Measurements from ENCODE around the gene GPR4. TPM values are rescaled to one million over a fixed set of nuclear protein-coding genes. Genes with fewer than 3 reads are reported as not detected.
A peak's percentile ranks its signal among the peaks of the same experiment; 100 is the strongest.

GPR4 gene
- total RNA-seq, 6 experiments from 2014 or later: 3.7 to 16.8 (median 13.3) TPM

- peaks cover 5% of the 10 kb centered on the region; the same call in 1 of the 2 replicates for H3K36me3 Mint-ChIP-seq (ENCODE audit: low read depth)
- no peak overlapping the region for H3K4me3 Mint-ChIP-seq
- no peak for TF ChIP-seq CTCF (IDR thresholded peaks at IDR 0.05)
- no peak for DNase-seq
- H3K9me3 Mint-ChIP-seq: no peaks in the 10 kb centered on the region
- H3K4me1 Mint-ChIP-seq (ENCODE audit: low read depth): peaks cover 33% of the 10 kb centered on the region
- no peaks in the 10 kb centered on the region; the same call in 1 of the 2 replicates for H3K27me3 Mint-ChIP-seq (ENCODE audit: insufficient read depth)
- peak overlapping the region; percentile 9; the same call in 1 of the 2 replicates for H3K27ac Mint-ChIP-seq
Measured at GRCh38 chr19:45575216-45575615, 26.8 kb downstream of the GPR4 start.

GRCh38 chr19:45574526-45574925 is 27.5 kb downstream of the GPR4 start:
- H3K27ac Mint-ChIP-seq: no peak overlapping the region
- H3K27me3 Mint-ChIP-seq (ENCODE audit: insufficient read depth): no peaks in the 10 kb centered on the region; the same call in 1 of the 2 replicates
- H3K4me1 Mint-ChIP-seq (ENCODE audit: low read depth): peaks cover 40% of the 10 kb centered on the region
- TF ChIP-seq CTCF (IDR thresholded peaks at IDR 0.05): no peak
- H3K4me3 Mint-ChIP-seq: no peak overlapping the region
- no peak for DNase-seq
- peaks cover 10% of the 10 kb centered on the region for H3K36me3 Mint-ChIP-seq (ENCODE audit: low read depth)
- H3K9me3 Mint-ChIP-seq: no peaks in the 10 kb centered on the region

GRCh38 chr19:45571457-45572220 is 30.4 kb downstream of the GPR4 start:
- Mint-ChIP-seq H3K9me3 (no peaks in the 10 kb centered on the region), H3K27ac (no peak overlapping the region), H3K4me1 (ENCODE audit: low read depth) (peaks cover 24% of the 10 kb centered on the region), H3K27me3 (ENCODE audit: insufficient read depth) (no peaks in the 10 kb centered on the region; the same call in 1 of the 2 replicates), H3K4me3 (no peak overlapping the region), H3K36me3 (ENCODE audit: low read depth) (peaks cover 10% of the 10 kb centered on the region)
- TF ChIP-seq CTCF (IDR thresholded peaks at IDR 0.05): no peak
- DNase-seq: no peak

GRCh38 chr19:45569619-45570421 is 32.2 kb downstream of the GPR4 start:
- Mint-ChIP-seq H3K27ac (peak overlapping the region; percentile 82), H3K9me3 (no peaks in the 10 kb centered on the region), H3K27me3 (ENCODE audit: insufficient read depth) (no peaks in the 10 kb centered on the region; the same call in 1 of the 2 replicates), H3K4me3 (no peak overlapping the region), H3K36me3 (ENCODE audit: low read depth) (peaks cover 7% of the 10 kb centered on the region; the same call in 1 of the 2 replicates), H3K4me1 (ENCODE audit: low read depth) (peaks cover 19% of the 10 kb centered on the region)
- DNase-seq: no peak
- TF ChIP-seq CTCF (IDR thresholded peaks at IDR 0.05): peak; percentile 87

- H3K27ac Mint-ChIP-seq: peak overlapping the region; percentile 82
- TF ChIP-seq CTCF (IDR thresholded peaks at IDR 0.05): no peak
- no peaks in the 10 kb centered on the region for H3K9me3 Mint-ChIP-seq
- peak; percentile 62 for DNase-seq
- H3K36me3 Mint-ChIP-seq (ENCODE audit: low read depth): peaks cover 7% of the 10 kb centered on the region; the same call in 1 of the 2 replicates
- H3K4me3 Mint-ChIP-seq: peak overlapping the region; percentile 37
- H3K4me1 Mint-ChIP-seq (ENCODE audit: low read depth): peaks cover 19% of the 10 kb centered on the region
- H3K27me3 Mint-ChIP-seq (ENCODE audit: insufficient read depth): no peaks in the 10 kb centered on the region; the same call in 1 of the 2 replicates
Measured at GRCh38 chr19:45568732-45569131, 33.3 kb downstream of the GPR4 start.

Data from HFFc6 (cell line).